Caco-2 (cell line): ENCODE results near the gene DNAJC4. TPM values are rescaled to one million over a fixed set of nuclear protein-coding genes. Genes with fewer than 3 reads are reported as not detected.

ENCODE experiments used
- BruUV-seq: library from RNA; stranded (reverse); fragments of 400-500 nt; replicated peaks from 2 replicates; lab custom pipeline; 2021; lab: Mats Ljungman, UMichigan
- CTCF ChIA-PET: fragments of 300-600 bp; sonication (Branson Sonifier 250); formaldehyde crosslinking; loops from one replicate; lab custom pipeline; 2022; ENCODE audit warnings: antibody characterized with exemption; lab: Charles Lee
- POLR2A ChIA-PET: fragments of 300-600 bp; sonication (Branson Sonifier 250); formaldehyde crosslinking; loops from one replicate; lab custom pipeline; 2022; ENCODE audit warnings: antibody characterized with exemption; lab: Charles Lee
- DNase-seq, 2 experiments: peaks; one replicate each; pipeline versions ENCODE4 v3.0.0 to v3.0.0-alpha.2; 2020 to 2022
- H3K27me3 ChIP-seq: replicated peaks from 2 replicates; pipeline ENCODE4 v1.6.0; 2011; ENCODE audit warnings: low read length; ENCODE audit not compliant: control insufficient read depth, insufficient read depth
- H3K36me3 ChIP-seq: 2 replicates; pipeline ENCODE4 v1.5.1; 2011; ENCODE audit warnings: low read length; ENCODE audit not compliant: control insufficient read depth, insufficient read depth
- H3K4me1 ChIP-seq: fragments of 250-450 bp; sonication (Bioruptor Pico); 2 replicates; pipeline ENCODE4 v1.5.1; 2020; ENCODE audit warnings: mild to moderate bottlenecking
- H3K4me3 ChIP-seq: 2 replicates; pipeline ENCODE4 v1.5.1; 2011; ENCODE audit warnings: low read depth, mild to moderate bottlenecking, control low read depth, low read length
- H3K9me3 ChIP-seq: fragments of 250-450 bp; sonication (Bioruptor Pico); 2 replicates; pipeline ENCODE4 v1.5.1; 2020; ENCODE audit warnings: mild to moderate bottlenecking, moderate library complexity
- H3K27ac Mint-ChIP-seq: one replicate; pipeline ENCODE4 v1.8.0; 2022; ENCODE audit warnings: mixed read lengths; ENCODE audit not compliant: unreplicated experiment
- H3K27me3 Mint-ChIP-seq: one replicate; pipeline ENCODE4 v1.8.0; 2022; ENCODE audit warnings: mixed read lengths; ENCODE audit not compliant: insufficient read depth, unreplicated experiment
- H3K36me3 Mint-ChIP-seq: one replicate; pipeline ENCODE4 v1.8.0; 2022; ENCODE audit warnings: mild to moderate bottlenecking, mixed read lengths; ENCODE audit not compliant: insufficient read depth, unreplicated experiment
- H3K4me1 Mint-ChIP-seq: one replicate; pipeline ENCODE4 v1.8.0; 2022; ENCODE audit warnings: low read depth, mixed read lengths; ENCODE audit not compliant: unreplicated experiment
- H3K4me3 Mint-ChIP-seq: one replicate; pipeline ENCODE4 v1.8.0; 2022; ENCODE audit warnings: mild to moderate bottlenecking, moderate library complexity, mixed read lengths; ENCODE audit not compliant: unreplicated experiment
- H3K9me3 Mint-ChIP-seq: one replicate; pipeline ENCODE4 v1.8.0; 2022; ENCODE audit warnings: mixed read lengths; ENCODE audit not compliant: unreplicated experiment
- intact Hi-C: fragments of 100-400 bp; cut with micrococcal nuclease; formaldehyde crosslinking; loops from one replicate; pipeline ENCODE4 v1.10.0; 2022; ENCODE audit not compliant: unreplicated experiment
- total RNA-seq: library from RNA; stranded (reverse); gene quantifications from 2 replicates; pipeline ENCODE4 v1.2.3, GENCODE V29; 2022
- TF ChIP-seq, protein P1 (sequence below), 2 experiments: fragments of 200-600 bp in 1 of 2; IDR thresholded peaks; 1 replicate in 1 of 2; 2 replicates in 1 of 2; pipeline versions ENCODE4 v1.5.1 to v1.8.0; 2011 to 2022; ENCODE audit warnings: antibody characterized with exemption in 1 of 2, control low read depth in 1 of 2, inconsistent platforms in 1 of 2, low read depth in 1 of 2, low read length in 1 of 2, mild to moderate bottlenecking in 1 of 2, moderate library complexity in 1 of 2; ENCODE audit not compliant: insufficient read depth in 1 of 2, severe bottlenecking in 1 of 2, unreplicated experiment in 1 of 2

Gene DNAJC4
- total RNA-seq, 1 experiment from 2014 or later: 22.9 TPM

DNA sequence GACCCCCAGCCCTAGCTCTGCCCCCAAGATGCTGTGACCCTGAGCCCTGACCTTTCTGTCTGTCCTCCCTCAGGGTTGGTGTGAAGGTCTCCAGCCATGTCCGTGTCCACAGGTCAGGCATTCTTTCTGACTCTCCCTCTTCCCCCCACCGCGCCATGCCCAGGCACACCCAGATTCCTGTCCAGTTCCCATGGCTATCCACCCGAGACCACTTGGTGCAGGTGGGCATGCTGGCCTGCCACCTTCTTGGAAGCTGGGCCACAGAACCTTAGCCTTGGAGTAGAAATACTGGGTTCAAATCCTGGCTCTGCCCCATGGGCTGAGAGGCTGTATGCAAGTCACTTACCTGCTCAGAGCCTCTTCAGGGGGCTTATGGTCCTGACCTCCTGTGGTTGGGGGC, 18.7 kb downstream of the DNAJC4 start:
- Mint-ChIP-seq H3K27ac (no peak overlapping the region), H3K36me3 (peaks cover 43% of the 10 kb centered on the region), H3K4me3 (no peak overlapping the region), H3K27me3 (no peaks in the 10 kb centered on the region), H3K9me3 (no peaks in the 10 kb centered on the region), H3K4me1 (peaks cover 13% of the 10 kb centered on the region)
- DNase-seq: no peak
- ChIA-PET CTCF (interaction anchor here (1.4 kb wide), 1 partner anchor 8 kb away, joined by 3 read pairs; the partner anchor contains the start of gene FKBP2), POLR2A (no interaction called here)
- TF ChIP-seq, protein P1, sequence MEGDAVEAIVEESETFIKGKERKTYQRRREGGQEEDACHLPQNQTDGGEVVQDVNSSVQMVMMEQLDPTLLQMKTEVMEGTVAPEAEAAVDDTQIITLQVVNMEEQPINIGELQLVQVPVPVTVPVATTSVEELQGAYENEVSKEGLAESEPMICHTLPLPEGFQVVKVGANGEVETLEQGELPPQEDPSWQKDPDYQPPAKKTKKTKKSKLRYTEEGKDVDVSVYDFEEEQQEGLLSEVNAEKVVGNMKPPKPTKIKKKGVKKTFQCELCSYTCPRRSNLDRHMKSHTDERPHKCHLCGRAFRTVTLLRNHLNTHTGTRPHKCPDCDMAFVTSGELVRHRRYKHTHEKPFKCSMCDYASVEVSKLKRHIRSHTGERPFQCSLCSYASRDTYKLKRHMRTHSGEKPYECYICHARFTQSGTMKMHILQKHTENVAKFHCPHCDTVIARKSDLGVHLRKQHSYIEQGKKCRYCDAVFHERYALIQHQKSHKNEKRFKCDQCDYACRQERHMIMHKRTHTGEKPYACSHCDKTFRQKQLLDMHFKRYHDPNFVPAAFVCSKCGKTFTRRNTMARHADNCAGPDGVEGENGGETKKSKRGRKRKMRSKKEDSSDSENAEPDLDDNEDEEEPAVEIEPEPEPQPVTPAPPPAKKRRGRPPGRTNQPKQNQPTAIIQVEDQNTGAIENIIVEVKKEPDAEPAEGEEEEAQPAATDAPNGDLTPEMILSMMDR (IDR thresholded peaks at IDR 0.05; ENCODE audit: insufficient read depth in 1 of 2, low read depth in 1 of 2, low read length in 1 of 2, severe bottlenecking in 1 of 2, unreplicated experiment in 1 of 2): no peak
- Histone ChIP-seq H3K9me3 (no peaks in the 10 kb centered on the region), H3K4me3 (no peak overlapping the region), H3K36me3 (no peaks in the 10 kb centered on the region), H3K27me3 (no peaks in the 10 kb centered on the region), H3K4me1 (peaks cover 26% of the 10 kb centered on the region)
- BruUV-seq: no TSS peak
- intact Hi-C loops: no loop called here

- no peaks in the 10 kb centered on the region for H3K9me3 Mint-ChIP-seq
- peaks cover 38% of the 10 kb centered on the region for H3K36me3 Mint-ChIP-seq
- BruUV-seq: no TSS peak
- no peak overlapping the region for H3K27ac Mint-ChIP-seq
- intact Hi-C loops: no loop called here
- Histone ChIP-seq H3K36me3 (no peaks in the 10 kb centered on the region), H3K9me3 (no peaks in the 10 kb centered on the region), H3K4me1 (peaks cover 26% of the 10 kb centered on the region), H3K4me3 (no peak overlapping the region), H3K27me3 (no peaks in the 10 kb centered on the region)
- DNase-seq: no peak
- peaks cover 13% of the 10 kb centered on the region for H3K4me1 Mint-ChIP-seq
- H3K4me3 Mint-ChIP-seq: peak overlapping the region; percentile 99
- POLR2A ChIA-PET: interaction anchor here (0.8 kb wide), 1 partner anchor 9 kb away, joined by 3 read pairs; the partner anchor contains the start of gene FKBP2
- TF ChIP-seq, protein P1 (IDR thresholded peaks at IDR 0.05; ENCODE audit: insufficient read depth in 1 of 2, low read depth in 1 of 2, low read length in 1 of 2, severe bottlenecking in 1 of 2, unreplicated experiment in 1 of 2): no peak
- CTCF ChIA-PET: interaction anchor here (0.6 to 1.6 kb wide), 6 partner anchors 9 to 105 kb away, joined by 3 to 9 read pairs (median 4); partner anchors contain the start of gene FKBP2
- no peaks in the 10 kb centered on the region for H3K27me3 Mint-ChIP-seq
Observed at GRCh38 chr11:64249563-64250414, 19.4 kb downstream of the DNAJC4 start.

DNA sequence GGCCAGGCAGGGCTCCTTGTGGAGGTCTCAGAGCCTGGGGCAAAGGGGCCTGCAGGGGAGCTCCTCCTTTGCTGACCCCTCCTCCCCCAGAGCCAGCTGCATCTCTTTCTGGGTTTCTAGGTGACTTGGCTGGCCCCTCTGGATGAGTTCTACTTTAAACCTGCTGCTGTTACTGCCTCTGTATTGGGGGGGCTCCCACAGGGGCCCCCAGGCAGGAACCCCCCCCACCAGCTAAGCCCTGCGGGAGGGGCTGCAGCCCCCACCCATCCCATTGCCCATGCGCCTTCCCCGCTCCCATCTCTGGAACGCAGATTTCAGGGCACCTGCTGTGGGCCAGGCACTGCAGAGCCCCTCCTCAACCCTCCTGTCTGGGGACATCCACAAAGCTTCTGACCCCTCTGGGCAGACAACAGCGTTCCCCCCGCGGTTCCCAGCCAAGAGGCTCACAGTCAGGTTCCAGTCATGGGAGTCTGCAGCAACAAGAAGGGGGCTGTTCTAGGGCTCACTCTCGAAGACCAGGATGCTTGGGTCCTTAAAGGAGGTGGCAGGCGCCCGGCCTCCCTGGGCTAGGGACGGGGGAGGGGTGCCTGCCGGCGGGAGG, 20.2 kb downstream of the DNAJC4 start:
- H3K27ac Mint-ChIP-seq: no peak overlapping the region
- ChIA-PET CTCF (interaction anchor here (0.6 to 1.6 kb wide), 6 partner anchors 9 to 110 kb away, joined by 3 to 9 read pairs (median 4); partner anchors contain the start of gene FKBP2), POLR2A (interaction anchor here (0.8 to 0.9 kb wide), 2 partner anchors 8 to 9 kb away, joined by 3 read pairs; partner anchors contain the start of gene FKBP2)
- no peaks in the 10 kb centered on the region for H3K9me3 Mint-ChIP-seq
- intact Hi-C loops: loop anchor here (1.0 kb wide), 2 partner anchors 20 to 54 kb away; no protein-coding TSS in a partner anchor
- Histone ChIP-seq H3K9me3 (no peaks in the 10 kb centered on the region), H3K36me3 (peaks cover 2% of the 10 kb centered on the region; the same call in 1 of the 2 replicates), H3K27me3 (no peaks in the 10 kb centered on the region), H3K4me1 (peaks cover 26% of the 10 kb centered on the region), H3K4me3 (peak overlapping the region; percentile 66)
- H3K4me3 Mint-ChIP-seq: peak overlapping the region; percentile 99
- H3K4me1 Mint-ChIP-seq: peaks cover 13% of the 10 kb centered on the region
- DNase-seq: peak in 1 of 2 experiments; percentile 50
- H3K27me3 Mint-ChIP-seq: no peaks in the 10 kb centered on the region
- TF ChIP-seq, protein P1 (IDR thresholded peaks at IDR 0.05; ENCODE audit: insufficient read depth in 1 of 2, low read depth in 1 of 2, low read length in 1 of 2, severe bottlenecking in 1 of 2, unreplicated experiment in 1 of 2): no peak
- H3K36me3 Mint-ChIP-seq: peaks cover 35% of the 10 kb centered on the region
- BruUV-seq: no TSS peak
